GM12878 (cell line): ENCODE results near the gene MINPP1.

ENCODE experiments used
- ATF7 ChIP-seq: fragments of 450-650 bp; IDR thresholded peaks from 2 replicates; pipeline ENCODE4 v1.6.1; 2016; ENCODE audit warnings: low read depth, mild to moderate bottlenecking
- CREM ChIP-seq: IDR thresholded peaks from 2 replicates; pipeline ENCODE4 v1.6.1; 2014; ENCODE audit warnings: antibody characterized with exemption, low read depth
- CTCF ChIP-seq, 3 experiments: IDR thresholded peaks in 2 of 3; conservative IDR thresholded peaks in 1 of 3; 2 replicates each; pipeline ENCODE4 v1.5.1; 2011; ENCODE audit warnings: low read depth in 3 of 3, low read length in 3 of 3, mild to moderate bottlenecking in 3 of 3, control low read depth in 2 of 3, moderate library complexity in 2 of 3, inconsistent platforms in 1 of 3, mixed read lengths in 1 of 3; ENCODE audit not compliant: control insufficient read depth in 2 of 3, insufficient read depth in 1 of 3; ENCODE audit errors: extremely low read depth in 1 of 3
- FOXM1 ChIP-seq: IDR thresholded peaks from 2 replicates; pipeline ENCODE4 v1.6.1; 2012; ENCODE audit warnings: low read depth, mild to moderate bottlenecking, inconsistent platforms, low read length, moderate library complexity
- JUNB ChIP-seq: IDR thresholded peaks from 2 replicates; pipeline ENCODE4 v1.6.1; 2016; ENCODE audit warnings: antibody characterized with exemption, mild to moderate bottlenecking
- MYC ChIP-seq: IDR thresholded peaks from 2 replicates; pipeline ENCODE4 v1.6.1; 2011; ENCODE audit warnings: mild to moderate bottlenecking, low read length, moderate library complexity, inconsistent platforms; ENCODE audit not compliant: insufficient read depth, insufficient replicate concordance, insufficient read length, severe bottlenecking
- PML ChIP-seq: IDR thresholded peaks from 2 replicates; pipeline ENCODE4 v1.6.1; 2012; ENCODE audit warnings: low read length, inconsistent platforms
- POLR2AphosphoS5 ChIP-seq: IDR thresholded peaks from 2 replicates; pipeline ENCODE4 v1.6.1; 2011; ENCODE audit warnings: mild to moderate bottlenecking, low read length, inconsistent platforms
- RFX5 ChIP-seq: IDR thresholded peaks from 2 replicates; pipeline ENCODE4 v1.6.1; 2011; ENCODE audit warnings: low read depth, low read length, improper control_type of control experiment
- YY1 ChIP-seq: IDR thresholded peaks from 2 replicates; pipeline ENCODE4 v1.6.1; 2011; ENCODE audit warnings: low read depth, mild to moderate bottlenecking, low read length
- ZZZ3 ChIP-seq: IDR thresholded peaks from 2 replicates; pipeline ENCODE4 v1.6.1; 2011; ENCODE audit warnings: low read depth; ENCODE audit not compliant: control insufficient read depth, insufficient read length
- TF ChIP-seq, protein P1 (sequence below): IDR thresholded peaks from 2 replicates; pipeline ENCODE4 v1.6.1; 2012; ENCODE audit warnings: low read depth, low read length, improper control_type of control experiment

DNA sequence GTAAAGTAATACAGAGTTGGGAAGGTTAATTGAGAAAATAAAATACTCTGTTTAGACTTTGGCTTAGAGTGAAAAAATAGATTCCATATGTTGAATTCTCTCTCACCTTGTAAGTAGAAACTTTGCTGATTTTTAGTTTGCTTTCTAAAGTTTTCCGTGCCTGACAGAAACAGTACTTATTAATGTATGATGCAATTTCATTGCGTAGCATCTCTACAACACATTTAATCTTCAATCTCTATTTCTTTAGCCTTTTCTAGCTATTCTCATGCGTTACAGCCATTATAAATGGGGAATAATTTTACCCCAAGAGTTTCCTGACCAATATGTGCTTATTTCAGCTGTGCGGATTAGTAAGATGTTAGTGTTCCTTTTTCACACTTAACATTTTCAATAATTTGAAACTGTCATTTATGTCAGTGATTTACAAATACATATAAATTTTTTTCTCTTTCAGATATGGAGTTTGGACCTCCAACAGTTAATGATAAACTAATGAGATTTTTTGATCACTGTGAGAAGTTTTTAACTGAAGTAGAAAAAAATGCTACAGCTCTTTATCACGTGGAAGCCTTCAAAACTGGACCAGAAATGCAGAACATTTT, 3.3 kb downstream of the MINPP1 start:
- TF ChIP-seq RFX5 (no peak), CTCF (IDR thresholded peaks at IDR 0.05 in 2 of 3, conservative IDR thresholded peaks at IDR 0.05 in 1 of 3; ENCODE audit: control insufficient read depth in 2 of 3, extremely low read depth in 1 of 3, insufficient read depth in 1 of 3, low read depth in 3 of 3, low read length in 3 of 3) (no peak), FOXM1 (no peak), YY1 (no peak), ATF7 (no peak), ZZZ3 (no peak), CREM (no peak), JUNB (no peak), POLR2AphosphoS5 (no peak), MYC (no peak), PML (no peak)
- TF ChIP-seq, protein P1, sequence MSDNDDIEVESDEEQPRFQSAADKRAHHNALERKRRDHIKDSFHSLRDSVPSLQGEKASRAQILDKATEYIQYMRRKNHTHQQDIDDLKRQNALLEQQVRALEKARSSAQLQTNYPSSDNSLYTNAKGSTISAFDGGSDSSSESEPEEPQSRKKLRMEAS: no peak
